Right hindlimb (tissue), 1 donor: Measurements from ENCODE around the gene ARAP1.

Source experiments
- DNase-seq: peaks from one replicate; pipeline ENCODE4 v3.0.0-alpha.2; 2018

The ARAP1 gene

DNA sequence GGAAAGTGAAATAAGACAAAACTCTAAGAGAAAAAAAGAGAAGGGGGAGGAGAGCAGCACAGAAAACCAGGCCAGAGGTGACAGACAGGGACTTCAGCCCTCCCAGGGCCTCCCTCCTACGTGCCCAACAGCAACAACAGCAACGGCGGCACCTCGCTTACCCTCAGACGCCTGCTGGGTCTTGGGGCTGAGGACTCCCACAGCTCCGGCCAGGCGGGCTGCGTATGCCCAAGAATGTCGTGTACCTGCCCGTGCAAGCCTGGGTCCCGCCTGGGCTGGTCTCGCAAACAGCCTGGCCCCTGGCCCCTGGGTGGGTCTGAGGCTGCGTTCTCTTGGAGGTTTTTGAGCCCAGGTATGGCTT is 30.5 kb downstream of the ARAP1 start:
- no peak for DNase-seq

DNA sequence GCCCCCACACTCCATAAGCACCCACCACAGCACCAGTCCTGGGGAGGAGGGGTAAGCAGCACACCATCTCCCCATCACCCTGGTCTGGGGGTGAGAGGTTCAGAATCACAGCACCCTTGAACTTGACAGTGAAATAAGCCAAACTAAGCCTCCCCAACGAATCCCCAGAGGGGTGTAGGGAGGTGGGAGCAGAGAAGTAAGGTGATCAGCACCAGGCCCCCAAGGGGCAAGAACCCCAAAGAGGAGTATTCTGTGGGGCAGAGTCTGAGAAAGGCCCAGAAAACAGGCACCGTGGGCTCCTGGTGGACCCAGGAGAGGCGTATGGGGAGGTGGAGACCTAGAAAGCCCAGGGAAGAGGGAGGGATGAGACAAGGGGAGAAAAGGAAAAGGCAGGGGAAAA is 30.9 kb downstream of the ARAP1 start:
- DNase-seq = no peak

GRCh38 chr11:72720784-72721183 is 31.4 kb downstream of the ARAP1 start:
- no peak for DNase-seq

DNA sequence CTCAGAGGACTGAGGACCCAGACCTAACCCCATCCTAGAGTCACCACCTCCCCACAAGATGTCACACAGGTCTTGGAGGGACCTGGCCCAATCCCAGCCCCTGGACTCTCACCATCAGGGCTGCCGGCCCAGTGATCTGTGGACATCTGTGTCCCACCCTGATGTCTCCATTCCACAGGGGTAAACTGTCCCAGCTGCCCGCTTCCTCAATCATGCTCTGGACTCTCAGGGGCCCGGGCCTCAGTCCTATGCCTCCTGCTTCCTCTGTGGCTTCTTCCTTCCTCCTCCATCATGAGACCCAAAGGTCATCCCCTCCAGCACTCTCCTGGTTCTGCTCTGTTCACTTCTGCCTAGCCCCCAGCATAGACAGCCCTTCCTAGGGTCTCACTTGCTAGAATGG is 32.2 kb downstream of the ARAP1 start:
- DNase-seq = no peak

DNA sequence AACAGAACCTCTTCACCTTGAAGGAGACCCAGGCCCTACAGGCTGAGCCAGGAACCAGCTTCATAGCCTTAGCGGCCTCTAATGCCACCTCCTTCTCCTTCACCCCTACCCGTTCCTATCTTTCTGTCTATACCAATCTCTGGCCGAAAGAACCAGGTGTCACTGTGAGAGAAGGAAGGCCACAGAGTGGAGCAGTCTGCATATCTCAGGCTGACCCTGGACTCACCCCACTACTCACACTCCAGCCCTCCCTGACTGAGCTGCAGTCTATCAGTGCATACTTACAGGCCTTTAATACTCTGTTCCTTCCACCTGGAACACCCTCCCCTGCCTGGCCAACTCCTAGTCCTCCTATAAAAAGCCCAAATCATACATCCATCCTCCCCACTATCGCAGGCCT is 32.7 kb downstream of the ARAP1 start:
- no peak for DNase-seq

- no peak for DNase-seq
These were observed 33.1 kb downstream of the ARAP1 start for GRCh38 chr11:72719144-72719543.

DNA sequence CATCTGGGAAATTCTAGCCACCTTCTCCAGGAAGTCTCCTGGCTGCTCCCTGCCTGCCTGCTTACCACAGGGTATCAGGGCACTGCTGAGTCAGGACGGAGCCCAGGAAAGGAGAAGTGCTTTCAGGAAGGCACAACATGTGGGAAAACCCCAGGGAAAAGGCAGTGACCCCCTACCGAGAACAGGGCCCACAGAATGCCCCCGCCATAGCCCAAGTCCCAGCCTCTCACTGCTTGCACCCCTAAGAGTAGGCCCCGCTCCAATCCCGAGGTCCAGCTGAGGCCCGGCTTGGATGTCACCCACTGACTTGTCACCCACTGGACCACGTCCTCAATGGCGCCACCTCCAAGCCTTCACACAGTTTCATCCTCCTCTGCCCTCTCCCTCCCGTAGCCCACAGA is 34.1 kb downstream of the ARAP1 start:
- DNase-seq = no peak

DNA sequence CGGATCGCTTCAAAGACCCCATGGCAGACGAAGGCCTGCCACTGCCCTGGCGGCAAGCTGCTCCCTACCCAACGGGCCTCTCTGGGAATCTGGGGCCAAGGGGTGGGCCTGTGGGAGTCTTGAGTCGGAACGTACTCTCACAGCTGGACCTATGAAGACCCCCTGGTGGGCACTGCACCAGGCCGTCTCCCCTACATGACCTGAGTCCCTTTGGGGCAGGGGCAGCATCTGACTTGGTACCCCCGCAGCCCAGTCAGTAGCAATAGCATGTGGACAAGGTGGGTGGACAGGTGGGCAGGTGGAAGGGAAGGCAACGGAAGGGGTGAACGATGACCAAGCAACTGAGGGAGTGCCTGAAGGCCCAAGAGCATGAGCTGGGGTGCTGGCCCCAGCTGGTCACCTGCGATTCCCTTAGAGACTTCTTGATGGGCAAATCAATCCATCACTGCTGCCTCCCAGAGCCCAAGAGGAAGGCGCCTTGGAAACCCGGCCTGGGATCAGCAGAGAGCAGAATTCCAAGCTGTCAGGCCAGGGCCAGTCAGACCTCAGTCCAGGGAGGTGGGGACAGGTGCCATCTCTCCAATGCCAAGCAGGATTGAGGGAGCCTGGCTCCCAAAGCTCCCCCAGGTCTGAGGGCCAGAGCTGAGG is 35.3 kb downstream of the ARAP1 start:
- DNase-seq = no peak

GRCh38 chr11:72716290-72716689 is 35.9 kb downstream of the ARAP1 start:
- DNase-seq = peak; percentile 86

DNA sequence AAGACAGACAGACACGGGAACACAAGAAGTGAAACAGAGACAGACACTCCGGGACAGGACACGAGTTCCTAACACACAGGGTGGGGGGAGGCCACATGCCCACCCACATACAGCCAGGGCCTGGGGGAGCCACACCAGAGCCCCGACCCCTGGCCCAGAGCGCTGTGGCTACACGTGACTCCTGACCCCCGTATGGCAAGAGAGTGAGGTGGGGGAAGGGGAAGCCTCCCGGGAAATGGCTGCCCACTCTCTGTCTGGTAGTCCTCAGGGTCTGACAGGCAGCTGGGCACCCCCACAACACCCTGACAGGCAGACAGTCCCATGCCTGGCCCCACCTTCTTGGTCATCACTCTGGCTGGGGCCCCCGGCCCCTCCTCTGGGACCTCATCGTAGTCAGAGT is 39.4 kb downstream of the ARAP1 start:
- DNase-seq = no peak

- peak; percentile 69 for DNase-seq
These were observed 39.9 kb downstream of the ARAP1 start for GRCh38 chr11:72712168-72712751.

- DNase-seq = no peak
These were observed 41.1 kb downstream of the ARAP1 start for GRCh38 chr11:72711141-72711540.

- DNase-seq = no peak
These were observed 41.9 kb downstream of the ARAP1 start for GRCh38 chr11:72710278-72710677.

DNA sequence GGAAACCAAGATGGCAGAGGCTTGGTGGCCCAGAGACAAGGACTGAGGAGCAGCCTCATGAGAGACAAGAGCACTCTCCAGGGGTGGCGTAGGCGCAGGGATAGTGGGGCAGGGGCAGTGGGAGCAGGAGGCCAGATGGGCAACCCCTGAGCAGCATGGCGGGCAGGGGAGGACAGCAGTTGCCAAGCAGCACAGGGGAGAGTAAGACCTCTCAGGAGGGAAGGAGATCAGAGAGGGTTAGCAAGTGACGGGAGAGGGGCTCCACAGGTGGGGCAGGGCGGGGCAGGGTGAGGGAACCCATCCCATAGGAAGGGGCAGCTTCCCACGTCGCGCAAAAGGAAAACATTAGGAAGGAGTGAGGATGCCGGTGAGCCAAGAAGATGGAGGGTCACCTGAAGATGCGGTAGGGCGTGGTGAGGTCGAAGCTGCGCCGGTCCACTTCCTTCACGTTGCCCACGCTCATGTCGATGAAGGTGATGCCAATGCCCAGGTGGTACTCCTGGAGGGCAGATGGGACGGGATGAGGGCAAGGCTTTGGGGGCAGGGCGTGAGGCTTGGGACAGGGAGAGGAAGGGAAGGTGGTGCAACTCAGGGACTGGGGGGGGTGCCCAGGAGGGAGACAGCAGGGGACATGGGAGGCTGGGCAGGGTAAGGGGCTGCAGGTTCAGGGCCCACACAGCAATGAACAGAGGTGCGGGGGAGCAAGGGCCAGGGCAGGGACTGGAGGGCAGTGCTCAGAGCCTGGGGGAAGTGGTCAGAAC is 42.5 kb downstream of the ARAP1 start:
- DNase-seq = no peak

GRCh38 chr11:72707032-72707431 is 45.2 kb downstream of the ARAP1 start:
- no peak for DNase-seq

DNA sequence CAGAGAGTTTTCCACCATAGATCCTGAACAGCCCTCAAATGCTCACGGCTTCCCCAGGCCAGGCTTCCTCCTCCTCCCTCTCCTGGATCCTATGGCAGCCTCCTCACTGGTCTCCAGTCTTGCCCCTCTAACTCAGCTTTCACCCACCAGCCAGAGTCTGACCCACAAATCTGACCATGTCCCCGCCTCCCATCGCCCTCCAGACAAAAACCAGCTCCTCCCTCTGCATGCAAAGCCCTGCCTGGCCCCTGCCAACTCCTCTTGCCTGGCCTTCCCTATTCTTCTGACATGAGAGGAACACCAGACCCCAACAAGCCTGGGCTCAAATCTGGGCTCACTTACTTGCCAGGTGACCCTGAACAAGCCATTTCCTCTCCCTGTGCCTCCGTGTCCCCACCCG is 45.6 kb downstream of the ARAP1 start:
- DNase-seq = no peak

GRCh38 chr11:72705442-72706365 is 46.5 kb downstream of the ARAP1 start:
- DNase-seq = no peak

DNA sequence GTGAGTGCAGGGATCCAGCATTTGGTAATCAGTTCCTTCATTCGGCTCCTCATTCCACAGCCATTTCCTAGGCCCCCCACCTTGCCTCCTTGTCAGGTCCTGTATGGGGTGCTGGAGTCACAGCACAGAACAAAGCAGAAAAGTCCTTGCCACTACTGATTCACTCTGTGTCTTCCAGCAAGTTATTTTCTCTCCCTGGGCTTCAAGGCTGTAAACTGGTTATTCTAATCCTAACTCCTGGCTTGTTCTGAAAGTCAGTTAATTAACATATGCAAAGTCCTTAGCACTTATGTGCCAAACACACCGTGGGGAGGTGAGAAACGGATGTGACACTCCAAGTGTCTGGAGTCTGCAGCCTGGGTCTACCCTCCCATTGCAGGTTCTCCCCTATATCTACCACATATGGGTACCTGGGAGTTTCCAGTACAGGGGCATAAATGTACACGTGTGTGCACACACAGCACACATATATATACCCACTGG is 47.4 kb downstream of the ARAP1 start:
- DNase-seq = no peak

DNA sequence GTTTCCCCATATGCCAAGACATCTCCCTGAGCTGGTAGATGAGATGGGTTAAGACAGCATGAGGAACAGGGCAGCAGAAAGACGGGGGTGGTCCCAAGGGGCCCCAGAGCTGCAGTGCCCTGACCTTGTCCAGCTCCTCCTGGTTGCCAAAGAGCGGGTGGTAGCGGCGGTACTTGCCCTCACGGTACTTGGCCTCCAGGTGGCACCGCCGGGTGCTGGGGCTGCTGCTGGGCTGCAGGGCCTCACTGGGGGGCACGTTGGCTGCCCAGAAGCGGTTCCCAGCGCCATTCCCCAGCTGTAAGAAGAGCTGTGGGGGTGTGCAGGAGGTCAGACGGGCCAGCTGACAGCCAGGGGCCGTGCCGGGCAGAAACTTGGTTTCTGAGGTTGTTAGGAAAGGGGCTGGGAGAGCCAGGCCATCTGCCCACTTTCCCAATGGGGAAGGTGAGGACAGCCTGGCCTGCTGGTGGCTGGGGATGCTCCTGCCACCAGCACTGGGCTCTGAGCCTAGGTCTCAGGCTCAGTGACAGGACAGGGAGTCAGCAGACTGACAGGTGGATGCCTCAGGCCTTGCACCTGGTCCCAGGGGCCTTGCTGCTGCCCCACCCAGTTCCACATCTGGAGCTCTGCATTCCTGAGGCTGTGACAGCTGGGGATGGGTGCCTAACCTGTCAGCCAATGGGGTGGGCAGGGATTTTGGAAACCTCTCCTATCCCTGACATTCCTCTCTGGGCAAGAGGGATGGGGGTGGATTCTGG is 48.0 kb downstream of the ARAP1 start:
- no peak for DNase-seq

DNA sequence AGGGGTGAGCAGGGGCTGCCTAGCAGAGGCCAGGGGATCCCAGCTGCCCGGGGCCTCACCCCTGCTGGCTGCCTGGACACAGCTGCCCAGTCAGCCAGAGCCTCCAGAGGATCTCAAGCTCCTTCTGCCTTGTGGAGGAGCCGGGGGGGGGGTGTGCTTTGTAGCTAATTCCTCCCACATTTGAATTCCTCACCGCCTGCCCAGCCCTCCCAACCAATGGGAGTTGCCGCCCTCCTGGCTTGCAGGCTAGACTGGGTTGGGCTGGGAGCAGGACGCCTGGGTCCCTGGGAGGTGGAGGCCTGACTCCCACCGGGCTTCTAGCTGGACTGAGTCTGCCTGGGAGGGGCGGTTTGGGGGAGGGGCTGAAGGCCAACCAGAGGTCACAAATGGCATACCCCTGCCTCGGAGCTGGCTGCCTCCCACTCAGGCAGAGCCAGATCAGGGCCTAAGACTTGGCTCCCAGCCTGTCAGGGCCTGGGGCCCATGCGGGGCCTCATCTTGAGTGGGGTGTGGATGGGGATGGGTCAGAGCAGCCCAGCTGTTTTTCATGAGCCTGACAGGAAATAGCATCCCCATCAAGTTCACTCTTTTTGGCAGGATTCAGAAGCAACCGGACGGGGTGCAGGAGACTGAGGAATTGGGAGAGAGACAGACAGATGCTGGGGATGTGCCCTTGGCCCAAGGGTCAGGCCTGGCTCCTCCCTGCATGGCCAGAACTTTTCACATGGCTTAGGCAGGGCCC is 48.8 kb downstream of the ARAP1 start:
- DNase-seq = peak; percentile 93

GRCh38 chr11:72702577-72703241 is 49.5 kb downstream of the ARAP1 start:
- DNase-seq = no peak
